ENCODE data around the gene KLF6.

KLF6 gene

GRCh38 chr10:3832022-3832786, 47.2 kb upstream of the KLF6 start:
- ChIA-PET CTCF (interaction anchor here (0.6 to 0.7 kb wide), 2 partner anchors 14 to 115 kb away, joined by 3 read pairs; no protein-coding TSS in a partner anchor), POLR2A (no interaction called here)
- Histone ChIP-seq H3K27ac (ENCODE audit: extremely low read depth, low read depth, low read length) (no peak overlapping the region), H3K4me3 (ENCODE audit: low read depth, low read length) (no peak overlapping the region), H3K9me3 (ENCODE audit: control insufficient read depth, insufficient read depth, low read depth, low read length) (no peaks in the 10 kb centered on the region), H3K36me3 (ENCODE audit: control insufficient read depth in 2 of 2, insufficient read depth in 1 of 2, low read length in 2 of 2) (no peaks in the 10 kb centered on the region), H3K4me1 (ENCODE audit: control insufficient read depth, insufficient read depth, low read length) (peaks cover 3% of the 10 kb centered on the region; the same call in 1 of the 2 replicates)
- TF ChIP-seq ZNF555 (tag by site-specific recombination; conservative IDR thresholded peaks at IDR 0.05) (no peak), ZNF184 (tag by site-specific recombination; IDR thresholded peaks at IDR 0.05) (no peak), KLF8 (tag by site-specific recombination; IDR thresholded peaks at IDR 0.05) (no peak), ZNF488 (tag by site-specific recombination; IDR thresholded peaks at IDR 0.05) (no peak), ZNF366 (tag by site-specific recombination; conservative IDR thresholded peaks at IDR 0.05) (no peak), HOXA7 (CRISPR knock-in tag; IDR thresholded peaks at IDR 0.05; ENCODE audit: borderline replicate concordance) (no peak)

- POLR2A ChIA-PET = interaction anchor here (1.0 to 3.4 kb wide), 2 partner anchors 46 to 659 kb away, joined by 3 to 17 read pairs; partner anchors contain the start of genes KLF6 and PITRM1
- no peak overlapping the region for H3K27ac ChIP-seq (ENCODE audit: extremely low read depth, low read depth, low read length)
- H3K4me1 ChIP-seq (ENCODE audit: control insufficient read depth, insufficient read depth, low read length) = peaks cover 3% of the 10 kb centered on the region; the same call in 1 of the 2 replicates
- H3K4me3 ChIP-seq (ENCODE audit: low read depth, low read length) = no peak overlapping the region
- CTCF ChIA-PET = interaction anchor here (0.7 kb wide), 1 partner anchor 116 kb away, joined by 3 read pairs; no protein-coding TSS in a partner anchor
- TF ChIP-seq ZNF426 (tag by site-specific recombination; IDR thresholded peaks at IDR 0.05) = no peak
- TF ChIP-seq ZBTB20 (tag by site-specific recombination; IDR thresholded peaks at IDR 0.05) = no peak
- no peak for TF ChIP-seq ZNF391 (tag by site-specific recombination; IDR thresholded peaks at IDR 0.05; ENCODE audit: borderline replicate concordance, low read depth)
- TF ChIP-seq GLIS1 (tag by site-specific recombination; IDR thresholded peaks at IDR 0.05) = no peak
- no peak for TF ChIP-seq MEIS1 (CRISPR knock-in tag; IDR thresholded peaks at IDR 0.05; ENCODE audit: borderline replicate concordance)
- no peak for TF ChIP-seq KLF1 (tag by site-specific recombination; IDR thresholded peaks at IDR 0.05)
- TF ChIP-seq ZNF624 (tag by site-specific recombination; IDR thresholded peaks at IDR 0.05) = no peak
- TF ChIP-seq MYNN (tag by site-specific recombination; IDR thresholded peaks at IDR 0.05; ENCODE audit: borderline replicate concordance) = no peak
- TF ChIP-seq ZNF626 (tag by site-specific recombination; IDR thresholded peaks at IDR 0.05) = no peak
- no peaks in the 10 kb centered on the region for H3K9me3 ChIP-seq (ENCODE audit: control insufficient read depth, insufficient read depth, low read depth, low read length)
- H3K36me3 ChIP-seq (ENCODE audit: control insufficient read depth in 2 of 2, insufficient read depth in 1 of 2, low read length in 2 of 2) = no peaks in the 10 kb centered on the region
Observed at GRCh38 chr10:3831608-3832007, 46.6 kb upstream of the KLF6 start.

DNA sequence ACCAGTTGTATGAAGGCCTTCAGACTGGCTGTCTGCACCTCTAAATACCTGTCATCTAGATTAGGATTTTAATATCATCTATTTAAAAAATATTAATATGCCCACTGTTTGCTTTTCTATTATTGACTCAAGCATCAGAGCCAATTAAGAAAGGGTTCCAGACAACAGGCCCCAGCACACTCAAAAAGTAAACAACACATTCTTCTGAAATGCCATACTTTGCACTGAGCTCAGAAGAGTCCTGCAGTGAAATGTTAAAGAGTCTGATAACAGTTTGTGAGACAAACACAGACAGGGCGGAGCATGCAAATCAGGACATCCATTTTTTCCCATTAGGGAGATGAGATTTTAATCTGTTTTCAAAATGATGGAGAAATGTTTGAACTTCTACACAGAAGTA, 45.9 kb upstream of the KLF6 start:
- ChIA-PET CTCF (no interaction called here), POLR2A (interaction anchor here (0.7 to 3.4 kb wide), 3 partner anchors 46 to 658 kb away, joined by 3 to 17 read pairs (median 3); partner anchors contain the start of genes KLF6 and PITRM1)
- Histone ChIP-seq H3K36me3 (ENCODE audit: control insufficient read depth in 2 of 2, insufficient read depth in 1 of 2, low read length in 2 of 2) (no peaks in the 10 kb centered on the region), H3K4me3 (ENCODE audit: low read depth, low read length) (no peak overlapping the region), H3K4me1 (ENCODE audit: control insufficient read depth, insufficient read depth, low read length) (peaks cover 2% of the 10 kb centered on the region; the same call in 1 of the 2 replicates), H3K27ac (ENCODE audit: extremely low read depth, low read depth, low read length) (no peak overlapping the region), H3K9me3 (ENCODE audit: control insufficient read depth, insufficient read depth, low read depth, low read length) (no peaks in the 10 kb centered on the region)
- TF ChIP-seq ZNF555 (tag by site-specific recombination; conservative IDR thresholded peaks at IDR 0.05) (no peak), SCRT2 (tag by site-specific recombination; IDR thresholded peaks at IDR 0.05) (no peak), GLI2 (tag by site-specific recombination; IDR thresholded peaks at IDR 0.05; ENCODE audit: borderline replicate concordance, low read depth) (no peak), ZNF223 (tag by site-specific recombination; IDR thresholded peaks at IDR 0.05) (no peak), GLI4 (tag by site-specific recombination; IDR thresholded peaks at IDR 0.05) (no peak), SP7 (tag by site-specific recombination; IDR thresholded peaks at IDR 0.05) (no peak), ZNF280D (tag by site-specific recombination; IDR thresholded peaks at IDR 0.05) (no peak), ZNF624 (tag by site-specific recombination; IDR thresholded peaks at IDR 0.05) (no peak), ZNF670 (tag by site-specific recombination; IDR thresholded peaks at IDR 0.05; ENCODE audit: low read depth) (no peak), ZNF433 (tag by site-specific recombination; IDR thresholded peaks at IDR 0.05; ENCODE audit: low read depth) (no peak), ZNF501 (tag by site-specific recombination; IDR thresholded peaks at IDR 0.05) (no peak)
